SJSA1 (cell line): ENCODE results near the gene NCF2. TPM values are rescaled to one million over a fixed set of nuclear protein-coding genes. Genes with fewer than 3 reads are reported as not detected.

Source experiments
- DNase-seq, 2 experiments: peaks; one replicate each; pipeline ENCODE4 v3.0.0-alpha.2; 2015 to 2020; ENCODE audit warnings: low spot score in 2 of 2, low read depth in 1 of 2
- H3K27ac ChIP-seq: fragments of 250-450 bp; sonication (Bioruptor Pico); 2 replicates; pipeline ENCODE4 v1.5.1; 2020; ENCODE audit warnings: mild to moderate bottlenecking, moderate library complexity
- H3K27me3 ChIP-seq: fragments of 250-450 bp; sonication (Bioruptor Pico); replicated peaks from 2 replicates; pipeline ENCODE4 v1.5.1; 2020; ENCODE audit warnings: mild to moderate bottlenecking, moderate library complexity
- H3K36me3 ChIP-seq: fragments of 250-450 bp; sonication (Bioruptor Pico); 2 replicates; pipeline ENCODE4 v1.5.1; 2020; ENCODE audit warnings: mild to moderate bottlenecking
- H3K4me1 ChIP-seq: fragments of 250-450 bp; sonication (Bioruptor Pico); replicated peaks from 2 replicates; pipeline ENCODE4 v1.6.1; 2021; ENCODE audit warnings: mild to moderate bottlenecking
- H3K4me3 ChIP-seq: fragments of 250-450 bp; sonication (Bioruptor Pico); 2 replicates; pipeline ENCODE4 v1.5.1; 2020; ENCODE audit warnings: mild to moderate bottlenecking
- H3K9me3 ChIP-seq: fragments of 250-450 bp; sonication (Bioruptor Pico); replicated peaks from 2 replicates; pipeline ENCODE4 v1.5.1; 2020; ENCODE audit warnings: mild to moderate bottlenecking
- total RNA-seq: library from RNA; depleted of rRNA; stranded (reverse); fragments of >200 nt; shearing (Covaris generic); gene quantifications from 2 replicates; pipeline ENCODE4 v1.2.3, GENCODE V29; 2014

The NCF2 gene
- total RNA-seq, 1 experiment from 2014 or later: 0.24 TPM

DNA sequence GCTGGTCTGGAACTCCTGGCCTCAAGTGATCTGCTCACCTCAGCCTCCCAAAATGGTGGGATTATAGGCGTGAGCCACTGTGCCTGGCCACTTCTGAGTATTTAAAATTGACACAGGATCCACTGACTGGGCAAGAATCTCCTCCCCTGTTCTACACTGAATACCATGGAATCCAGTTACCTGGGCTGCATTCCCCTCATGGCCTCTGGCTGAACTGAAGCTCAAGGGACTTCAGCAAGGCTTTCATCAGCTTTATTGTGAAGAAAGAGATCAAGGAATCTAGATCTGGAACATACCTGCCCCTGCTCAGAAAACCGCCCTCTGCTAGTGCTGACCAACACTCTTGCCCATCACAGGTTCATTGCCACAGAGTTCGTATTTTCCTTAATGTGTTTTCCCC, 20.5 kb downstream of the NCF2 start:
- H3K9me3 ChIP-seq: no peaks in the 10 kb centered on the region
- no peak for DNase-seq
- H3K36me3 ChIP-seq: no peaks in the 10 kb centered on the region
- no peak overlapping the region for H3K27ac ChIP-seq
- H3K4me1 ChIP-seq: 0 out of 2 replicates have a peak, but pooled peaks cover 8% of the 10 kb centered on the region
- no peaks in the 10 kb centered on the region for H3K27me3 ChIP-seq
- no peak overlapping the region for H3K4me3 ChIP-seq

DNA sequence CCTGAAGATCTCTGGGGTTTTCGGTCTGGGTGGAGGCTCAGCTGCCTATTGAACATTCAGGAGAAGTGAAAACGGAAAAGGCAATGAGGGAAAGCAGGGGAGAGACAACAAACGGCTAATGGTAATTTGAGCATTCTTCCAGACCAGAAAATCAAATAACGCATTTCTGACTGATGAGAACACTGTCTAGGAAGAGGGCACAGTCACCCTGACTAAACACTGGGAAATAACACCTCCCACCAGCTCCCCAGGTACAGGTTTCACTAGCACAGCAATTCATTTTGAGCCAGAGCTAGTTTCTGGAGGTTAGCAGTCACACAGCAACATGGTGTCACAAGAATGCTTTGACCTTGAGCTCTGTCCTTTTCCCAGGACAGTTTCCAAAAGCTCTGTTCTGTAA, 21.1 kb downstream of the NCF2 start:
- H3K4me3 ChIP-seq: no peak overlapping the region
- H3K36me3 ChIP-seq: no peaks in the 10 kb centered on the region
- no peaks in the 10 kb centered on the region for H3K9me3 ChIP-seq
- no peaks in the 10 kb centered on the region for H3K27me3 ChIP-seq
- 0 out of 2 replicates have a peak, but pooled peaks cover 8% of the 10 kb centered on the region for H3K4me1 ChIP-seq
- no peak overlapping the region for H3K27ac ChIP-seq
- no peak for DNase-seq

DNA sequence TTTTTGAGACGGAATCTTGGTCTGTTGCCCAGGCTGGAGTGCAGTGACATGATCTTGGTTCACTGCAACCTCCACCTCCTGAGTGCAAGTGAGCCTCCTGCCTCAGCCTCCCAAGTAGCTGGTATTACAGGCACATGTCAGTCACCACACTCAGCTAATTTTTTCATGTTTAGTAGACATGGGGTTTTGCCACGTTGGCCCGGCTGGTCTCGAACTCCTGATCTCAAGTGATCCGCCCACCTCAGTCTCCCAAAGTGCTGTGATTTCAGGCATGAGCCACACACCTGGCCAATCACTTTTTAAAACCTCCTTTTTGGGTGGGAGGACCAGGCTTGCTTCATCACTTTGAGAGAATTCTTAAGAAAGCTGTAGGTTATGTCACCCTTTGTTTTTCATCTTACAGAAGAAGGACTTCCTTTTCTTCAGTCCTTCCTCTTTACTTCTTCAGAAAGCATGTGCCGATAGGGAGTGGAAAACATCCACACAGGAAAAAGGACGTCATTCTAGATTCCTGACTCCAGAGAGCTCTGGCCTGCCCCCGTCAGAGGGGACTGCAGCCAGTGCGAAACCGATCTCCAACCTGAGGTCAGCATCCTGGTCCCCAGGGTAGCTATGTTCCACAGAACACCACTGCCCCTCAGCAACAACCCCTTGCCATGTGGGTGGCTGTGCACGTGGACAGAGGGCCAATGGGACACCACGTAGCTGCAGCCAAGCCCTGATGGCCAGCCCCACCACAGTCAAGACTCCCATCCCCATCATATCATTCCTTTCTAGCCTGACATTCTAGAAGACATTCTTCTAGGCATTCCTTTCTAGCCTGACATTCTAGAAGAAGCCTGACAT, 21.9 kb downstream of the NCF2 start:
- no peak for DNase-seq
- 0 out of 2 replicates have a peak, but pooled peaks cover 8% of the 10 kb centered on the region for H3K4me1 ChIP-seq
- H3K27me3 ChIP-seq: no peaks in the 10 kb centered on the region
- no peaks in the 10 kb centered on the region for H3K36me3 ChIP-seq
- no peak overlapping the region for H3K4me3 ChIP-seq
- no peak overlapping the region for H3K27ac ChIP-seq
- H3K9me3 ChIP-seq: no peaks in the 10 kb centered on the region

DNA sequence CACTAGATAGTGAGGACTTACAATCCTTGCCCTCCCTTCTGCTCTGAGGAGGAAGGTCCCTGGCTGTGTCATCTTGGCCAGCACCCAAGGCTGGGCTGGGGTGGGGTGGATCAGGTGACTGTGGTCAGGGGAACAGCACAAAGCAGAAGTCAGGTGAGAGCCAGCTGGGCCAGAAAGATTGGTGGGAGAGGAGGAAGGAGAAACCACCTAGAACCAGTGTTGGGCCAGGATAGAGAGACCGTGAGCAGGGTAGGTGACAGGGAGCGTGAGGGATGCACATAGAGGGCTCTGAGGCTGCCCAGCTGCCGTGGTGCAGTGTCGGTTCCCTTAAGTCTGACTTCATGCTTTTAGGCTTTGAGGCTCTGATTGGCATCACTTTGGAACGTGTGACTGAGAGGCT, 22.7 kb downstream of the NCF2 start:
- no peak for DNase-seq

DNA sequence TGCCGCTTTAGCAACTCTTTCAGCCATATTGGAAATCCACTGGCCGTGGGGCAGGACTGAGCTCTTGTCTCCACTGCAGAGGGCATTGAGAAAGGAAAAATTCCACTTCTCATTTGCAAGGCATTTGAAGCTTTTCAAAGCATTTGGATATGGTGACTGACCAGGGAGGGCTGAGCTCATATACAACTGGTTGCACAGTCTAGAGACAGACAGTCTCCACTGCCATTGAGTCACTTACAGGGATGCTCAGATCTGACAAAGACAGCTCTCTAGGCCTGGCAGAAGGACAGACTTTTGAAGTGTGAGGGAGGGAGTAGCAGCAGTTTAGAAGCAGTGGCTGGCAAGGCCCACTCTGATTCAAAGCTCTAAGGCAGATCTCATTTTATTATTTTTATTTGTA, 24.2 kb downstream of the NCF2 start:
- Histone ChIP-seq H3K4me1 (0 out of 2 replicates have a peak, but pooled peaks cover 8% of the 10 kb centered on the region), H3K9me3 (no peaks in the 10 kb centered on the region), H3K27ac (no peak overlapping the region), H3K4me3 (no peak overlapping the region), H3K36me3 (no peaks in the 10 kb centered on the region), H3K27me3 (no peaks in the 10 kb centered on the region)
- no peak for DNase-seq

More for the DNA sequence above, 22.7 kb downstream of the NCF2 start:
- Histone ChIP-seq H3K9me3 (no peaks in the 10 kb centered on the region), H3K27me3 (no peaks in the 10 kb centered on the region), H3K27ac (no peak overlapping the region), H3K4me3 (no peak overlapping the region), H3K36me3 (no peaks in the 10 kb centered on the region), H3K4me1 (0 out of 2 replicates have a peak, but pooled peaks cover 8% of the 10 kb centered on the region)

DNA sequence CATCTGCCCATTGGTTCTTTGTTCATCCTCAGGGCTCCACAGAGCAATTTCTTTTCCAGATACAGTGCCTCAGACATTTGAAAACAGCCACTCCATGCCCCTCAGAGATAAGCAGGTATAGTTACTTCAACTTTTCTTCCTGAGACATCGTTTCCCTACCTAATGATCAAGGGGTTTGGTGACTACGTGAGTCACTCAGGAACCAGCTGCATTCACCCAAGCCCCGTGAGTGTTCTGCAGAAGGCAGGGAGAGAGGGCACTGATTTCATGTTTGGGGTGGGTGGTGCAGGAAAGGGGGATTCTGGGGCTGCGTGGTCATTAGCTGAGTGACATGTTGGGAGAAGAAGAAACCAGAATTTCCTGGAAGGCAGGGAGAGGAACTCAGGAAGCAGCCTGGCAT, 25.0 kb downstream of the NCF2 start:
- Histone ChIP-seq H3K4me3 (no peak overlapping the region), H3K27me3 (no peaks in the 10 kb centered on the region), H3K4me1 (0 out of 2 replicates have a peak, but pooled peaks cover 8% of the 10 kb centered on the region), H3K36me3 (no peaks in the 10 kb centered on the region; the same call in 1 of the 2 replicates), H3K27ac (no peak overlapping the region), H3K9me3 (no peaks in the 10 kb centered on the region)
- no peak for DNase-seq

DNA sequence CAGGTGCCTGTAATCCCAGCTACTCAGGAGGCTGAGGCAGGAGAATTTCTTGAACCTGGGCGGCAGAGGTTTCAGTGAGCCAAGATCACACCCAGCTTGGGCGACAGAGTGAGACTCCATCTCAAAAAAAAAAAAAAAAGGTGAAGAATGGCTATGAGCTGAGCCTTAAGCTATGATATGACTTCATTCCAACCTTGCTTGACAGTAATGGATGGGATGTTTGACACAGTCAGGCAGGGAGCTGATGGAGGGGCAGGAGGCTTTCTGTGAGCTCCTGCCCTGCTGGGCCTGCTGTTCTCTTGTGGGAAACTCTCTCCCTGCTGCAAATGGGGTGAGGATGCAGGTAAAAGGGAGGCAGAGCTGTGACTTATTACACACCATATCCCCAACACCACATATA, 27.6 kb downstream of the NCF2 start:
- Histone ChIP-seq H3K36me3 (no peaks in the 10 kb centered on the region; the same call in 1 of the 2 replicates), H3K4me3 (no peak overlapping the region), H3K27me3 (no peaks in the 10 kb centered on the region), H3K4me1 (no peaks in the 10 kb centered on the region), H3K27ac (no peak overlapping the region), H3K9me3 (no peaks in the 10 kb centered on the region)
- DNase-seq: no peak

DNA sequence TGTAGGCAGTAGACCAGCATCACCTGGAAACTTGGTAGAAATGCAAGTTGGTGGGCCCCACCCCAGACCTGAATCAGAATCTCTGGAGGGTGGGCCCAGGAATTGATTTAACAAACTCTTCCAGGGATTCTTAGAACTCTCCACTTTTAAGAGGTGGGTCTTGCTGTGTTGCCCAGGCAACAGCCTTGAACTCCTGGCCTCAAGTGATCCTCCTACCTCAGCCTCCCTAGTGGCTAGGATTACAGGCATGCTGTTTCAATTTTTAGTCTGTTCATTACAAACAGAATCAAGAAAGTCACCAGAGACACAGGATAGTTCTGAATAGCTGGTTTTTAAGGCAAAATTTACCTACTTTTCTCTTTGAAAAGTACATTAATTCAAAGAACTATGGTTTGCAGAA, 31.2 kb downstream of the NCF2 start:
- H3K4me3 ChIP-seq: no peak overlapping the region
- no peaks in the 10 kb centered on the region for H3K27me3 ChIP-seq
- no peaks in the 10 kb centered on the region for H3K4me1 ChIP-seq
- DNase-seq: no peak
- no peaks in the 10 kb centered on the region for H3K9me3 ChIP-seq
- peaks cover 16% of the 10 kb centered on the region for H3K36me3 ChIP-seq
- no peak overlapping the region for H3K27ac ChIP-seq

DNA sequence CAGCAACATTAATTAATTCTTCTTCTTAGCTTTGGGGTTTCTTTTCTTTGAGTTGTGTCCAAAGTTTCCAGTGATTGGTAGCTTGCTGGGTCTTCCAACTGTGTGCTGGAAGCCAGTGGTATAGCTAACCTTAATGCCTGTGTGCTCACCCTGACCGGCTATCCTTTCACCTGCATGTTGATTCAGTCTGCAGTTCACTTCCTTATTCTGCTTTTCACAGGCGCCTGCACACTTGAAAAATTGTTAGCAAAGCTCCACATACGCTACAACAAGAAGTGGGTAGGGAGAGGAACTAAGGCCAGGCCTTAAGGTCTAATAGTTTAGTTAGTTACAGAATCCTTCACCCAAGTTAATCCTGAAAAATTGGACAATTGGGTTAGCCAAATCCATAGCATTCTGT, 35.7 kb downstream of the NCF2 start:
- DNase-seq: no peak
- Histone ChIP-seq H3K4me3 (no peak overlapping the region), H3K27me3 (no peaks in the 10 kb centered on the region), H3K9me3 (no peaks in the 10 kb centered on the region), H3K36me3 (peaks cover 59% of the 10 kb centered on the region), H3K4me1 (no peaks in the 10 kb centered on the region), H3K27ac (no peak overlapping the region)

DNA sequence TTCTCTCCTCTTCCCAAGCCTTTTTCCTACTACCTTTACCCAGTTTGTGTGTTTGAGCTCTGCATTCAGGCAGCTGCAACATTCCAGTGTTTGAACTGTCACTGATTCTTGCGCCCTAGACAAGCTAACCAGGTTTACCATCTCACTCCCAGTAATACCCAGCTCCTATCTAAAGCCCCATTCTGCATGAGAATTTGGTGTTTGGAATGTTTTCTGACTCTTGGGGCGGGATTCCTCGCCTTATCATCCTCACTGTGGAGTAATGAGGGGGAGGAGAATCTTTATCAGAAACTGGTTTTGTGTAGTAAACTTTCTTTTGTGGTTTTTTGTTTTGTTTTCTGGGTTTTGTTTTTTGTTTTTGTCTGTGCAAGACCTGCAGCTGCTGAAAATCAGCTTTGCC, 36.5 kb downstream of the NCF2 start:
- no peaks in the 10 kb centered on the region for H3K4me1 ChIP-seq
- no peak overlapping the region for H3K4me3 ChIP-seq
- H3K9me3 ChIP-seq: no peaks in the 10 kb centered on the region
- no peak for DNase-seq
- H3K36me3 ChIP-seq: peaks cover 63% of the 10 kb centered on the region
- H3K27ac ChIP-seq: no peak overlapping the region
- H3K27me3 ChIP-seq: no peaks in the 10 kb centered on the region

DNA sequence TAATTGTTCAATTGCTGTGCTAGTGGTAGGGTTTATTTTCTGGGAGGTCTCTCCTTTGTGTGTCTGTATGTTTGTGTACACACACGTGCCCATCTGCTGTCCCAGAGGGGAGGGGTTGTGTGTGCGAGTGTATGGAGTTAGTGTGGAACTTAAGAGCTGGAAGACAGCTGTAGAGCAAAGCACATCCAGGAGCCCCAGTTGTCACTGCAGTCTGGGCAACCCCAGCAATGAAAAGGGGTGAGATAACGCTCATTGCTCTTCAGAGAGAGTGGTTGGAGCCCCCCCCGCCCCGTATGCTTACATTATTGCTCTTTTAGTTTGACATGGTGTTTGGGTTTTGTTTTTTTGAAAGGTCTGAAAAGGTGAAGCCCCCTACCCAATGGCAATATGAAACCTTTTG, 36.9 kb downstream of the NCF2 start:
- H3K4me3 ChIP-seq: no peak overlapping the region

DNA sequence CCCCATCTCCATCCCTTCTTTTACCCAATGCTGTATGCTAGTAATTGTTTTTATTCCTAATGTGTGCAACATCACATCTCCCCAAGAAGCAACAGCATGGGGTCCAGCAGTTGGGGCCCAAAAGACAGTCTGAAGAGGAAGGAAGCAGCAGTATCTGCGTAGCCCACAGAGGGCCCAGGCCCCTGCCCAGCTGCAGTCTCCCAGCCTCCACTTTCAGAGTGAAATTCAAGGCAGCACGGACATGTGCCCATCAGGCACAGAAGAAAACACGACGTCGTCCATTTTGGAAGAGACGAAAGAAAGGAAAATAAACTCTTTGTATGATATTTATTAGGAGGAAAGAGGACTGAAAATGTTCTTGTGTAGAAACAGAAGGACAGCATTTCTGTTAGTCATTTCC, 37.4 kb downstream of the NCF2 start:
- Histone ChIP-seq H3K4me1 (no peaks in the 10 kb centered on the region), H3K9me3 (no peaks in the 10 kb centered on the region), H3K27ac (no peak overlapping the region), H3K27me3 (no peaks in the 10 kb centered on the region), H3K4me3 (no peak overlapping the region), H3K36me3 (peaks cover 66% of the 10 kb centered on the region)
- DNase-seq: no peak

More for the DNA sequence above, 36.9 kb downstream of the NCF2 start:
- H3K36me3 ChIP-seq: peaks cover 63% of the 10 kb centered on the region
- H3K27me3 ChIP-seq: no peaks in the 10 kb centered on the region
- H3K9me3 ChIP-seq: no peaks in the 10 kb centered on the region
- H3K27ac ChIP-seq: no peak overlapping the region
- no peaks in the 10 kb centered on the region for H3K4me1 ChIP-seq
- DNase-seq: no peak

DNA sequence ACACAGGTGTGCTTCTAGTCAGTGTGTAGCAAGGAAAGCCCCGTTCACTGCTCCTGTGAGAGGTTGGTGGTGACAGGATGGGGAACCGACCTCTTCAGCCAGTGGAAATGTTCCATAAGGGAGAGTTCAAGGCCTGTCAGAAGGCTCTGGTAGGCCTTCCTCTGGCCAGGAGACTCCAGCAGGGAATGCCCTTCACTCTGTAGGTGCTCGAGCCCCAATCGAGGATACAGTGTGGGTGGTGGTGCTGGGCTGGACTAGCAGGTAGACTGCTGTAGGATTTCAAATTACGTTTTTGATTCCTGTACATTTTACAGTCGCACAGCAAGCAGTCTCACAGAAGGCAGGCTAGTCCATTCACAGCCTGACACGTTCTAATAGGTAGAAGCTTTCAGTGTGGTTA, 37.8 kb downstream of the NCF2 start:
- no peaks in the 10 kb centered on the region for H3K4me1 ChIP-seq
- no peaks in the 10 kb centered on the region for H3K9me3 ChIP-seq
- no peak overlapping the region for H3K27ac ChIP-seq
- no peak overlapping the region for H3K4me3 ChIP-seq
- H3K27me3 ChIP-seq: no peaks in the 10 kb centered on the region
- peaks cover 70% of the 10 kb centered on the region for H3K36me3 ChIP-seq
- no peak for DNase-seq

DNA sequence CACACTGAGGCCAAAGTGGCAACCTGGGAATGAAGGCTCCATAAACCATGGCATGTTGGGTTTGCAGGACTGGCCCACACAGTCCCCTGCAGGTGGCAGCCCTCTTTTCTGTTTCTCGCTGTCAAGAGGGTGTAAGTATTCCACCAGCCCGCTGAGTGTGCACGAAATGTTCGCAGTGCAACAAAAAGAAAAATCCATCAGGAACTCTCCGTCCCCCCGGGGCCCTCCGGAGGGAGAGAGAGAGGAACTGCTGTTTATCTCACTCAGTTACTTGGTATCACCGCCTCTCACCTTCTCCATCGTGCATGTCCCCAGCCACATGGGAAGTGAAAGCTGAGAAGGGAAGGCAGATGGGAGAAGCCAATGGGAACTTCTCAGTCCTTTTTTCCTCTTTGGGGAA, 38.3 kb downstream of the NCF2 start:
- H3K27ac ChIP-seq: no peak overlapping the region
- H3K4me3 ChIP-seq: no peak overlapping the region
- H3K36me3 ChIP-seq: peaks cover 75% of the 10 kb centered on the region
- no peaks in the 10 kb centered on the region for H3K27me3 ChIP-seq
- H3K9me3 ChIP-seq: no peaks in the 10 kb centered on the region
- H3K4me1 ChIP-seq: no peaks in the 10 kb centered on the region
- DNase-seq: no peak
